Activated B cell treated with CpG ODN at 0.5 μM for 24 hours (primary cell): ENCODE data around the gene PLP1. TPM values are rescaled to one million over a fixed set of nuclear protein-coding genes. Genes with fewer than 3 reads are reported as not detected.
"Not testable (repeated sequence)": the region's sequence is repeated elsewhere in the genome, so short reads cannot be mapped to it uniquely, and the experiment has no call there.

ENCODE experiments used
- ATAC-seq: fragments of 200-7000 bp; cut with Tn5 transposase; one replicate; pipeline ENCODE4 v1.10.0; 2021; ENCODE audit warnings: low read depth, mild to moderate bottlenecking, moderate library complexity
- CTCF ChIA-PET: fragments of 350-600 bp; sonication (Branson Sonifier 250); formaldehyde crosslinking; loops from one replicate; lab custom pipeline; 2021; ENCODE audit warnings: antibody characterized with exemption; lab: Charles Lee
- POLR2A ChIA-PET: fragments of 350-600 bp; sonication (Branson Sonifier 250); formaldehyde crosslinking; loops from one replicate; lab custom pipeline; 2021; ENCODE audit warnings: antibody characterized with exemption; lab: Charles Lee
- DNase-seq: peaks from one replicate; pipeline ENCODE4 v3.0.0; 2022
- H3K27ac Mint-ChIP-seq: one replicate; pipeline ENCODE4 v1.8.0; 2020; ENCODE audit warnings: mixed read lengths
- H3K27me3 Mint-ChIP-seq: one replicate; pipeline ENCODE4 v1.8.0; 2021; ENCODE audit warnings: mixed read lengths
- H3K36me3 Mint-ChIP-seq: one replicate; pipeline ENCODE4 v1.8.0; 2021; ENCODE audit warnings: low read depth, mixed read lengths
- H3K4me1 Mint-ChIP-seq: one replicate; pipeline ENCODE4 v1.8.0; 2021; ENCODE audit warnings: mixed read lengths
- H3K4me3 Mint-ChIP-seq: one replicate; pipeline ENCODE4 v1.8.0; 2020; ENCODE audit warnings: mild to moderate bottlenecking, mixed read lengths
- H3K9me3 Mint-ChIP-seq: one replicate; pipeline ENCODE4 v1.8.0; 2020; ENCODE audit warnings: mixed read lengths
- intact Hi-C: fragments of 100-400 bp; cut with micrococcal nuclease; formaldehyde crosslinking; loops from one replicate; pipeline ENCODE4 v1.15.1; 2024
- total RNA-seq: library from RNA; stranded (reverse); gene quantifications from 2 replicates; pipeline ENCODE4 v1.2.3, GENCODE V29; 2022
- TF ChIP-seq, protein P1 (sequence below): fragments of 200-600 bp; IDR thresholded peaks from one replicate; pipeline ENCODE4 v1.8.0; 2022; ENCODE audit warnings: antibody characterized with exemption, mild to moderate bottlenecking

PLP1 gene
- total RNA-seq, 1 donor from 2014 or later: not detected

DNA sequence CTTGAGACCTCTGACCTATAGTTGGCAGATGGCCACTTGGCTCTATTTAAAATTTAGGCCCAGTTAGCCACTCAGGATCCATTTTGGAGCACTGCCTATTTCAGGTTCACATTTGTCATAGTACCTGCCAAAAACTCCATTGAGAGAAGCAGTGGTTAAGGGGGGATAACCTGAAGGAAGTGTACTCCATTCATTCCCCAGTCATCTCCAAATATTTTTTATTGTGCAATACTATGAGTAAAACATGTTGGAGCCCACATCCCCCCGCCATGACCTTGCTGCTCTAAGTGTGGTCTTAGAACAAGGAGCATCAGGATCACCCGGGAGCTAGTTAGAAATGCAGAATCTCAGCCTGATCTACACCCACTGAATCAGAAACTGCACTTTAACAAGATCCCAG lies 21.1 kb downstream of the PLP1 start:
- H3K27me3 Mint-ChIP-seq: no peaks in the 10 kb centered on the region
- POLR2A ChIA-PET: no interaction called here
- intact Hi-C loops: no loop called here

DNA sequence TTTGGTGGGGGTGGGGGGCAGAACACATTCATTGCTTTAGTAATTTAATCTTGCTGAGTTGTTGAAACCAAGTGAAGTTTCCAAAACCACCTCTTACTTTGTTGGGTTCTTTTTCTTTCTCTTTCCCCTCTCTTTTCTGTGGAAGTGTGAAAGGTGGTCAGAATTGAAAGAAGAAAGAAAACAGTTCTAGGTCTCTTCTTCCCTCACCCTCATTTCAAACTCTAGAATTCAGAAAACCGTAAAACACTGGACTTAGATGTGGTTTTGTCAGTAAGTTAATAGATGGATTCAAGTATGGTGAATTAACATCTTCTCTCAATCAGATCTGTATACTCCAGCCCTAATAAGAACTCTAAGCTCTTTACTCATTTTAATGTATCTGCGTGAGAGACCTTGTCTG lies 23.7 kb downstream of the PLP1 start:
- Mint-ChIP-seq H3K27me3 (no peaks in the 10 kb centered on the region), H3K4me3 (no peak overlapping the region), H3K9me3 (no peaks in the 10 kb centered on the region), H3K4me1 (no peaks in the 10 kb centered on the region), H3K27ac (no peak overlapping the region), H3K36me3 (no peaks in the 10 kb centered on the region)
- ATAC-seq (no peak), DNase-seq (no peak)
- TF ChIP-seq, protein P1, sequence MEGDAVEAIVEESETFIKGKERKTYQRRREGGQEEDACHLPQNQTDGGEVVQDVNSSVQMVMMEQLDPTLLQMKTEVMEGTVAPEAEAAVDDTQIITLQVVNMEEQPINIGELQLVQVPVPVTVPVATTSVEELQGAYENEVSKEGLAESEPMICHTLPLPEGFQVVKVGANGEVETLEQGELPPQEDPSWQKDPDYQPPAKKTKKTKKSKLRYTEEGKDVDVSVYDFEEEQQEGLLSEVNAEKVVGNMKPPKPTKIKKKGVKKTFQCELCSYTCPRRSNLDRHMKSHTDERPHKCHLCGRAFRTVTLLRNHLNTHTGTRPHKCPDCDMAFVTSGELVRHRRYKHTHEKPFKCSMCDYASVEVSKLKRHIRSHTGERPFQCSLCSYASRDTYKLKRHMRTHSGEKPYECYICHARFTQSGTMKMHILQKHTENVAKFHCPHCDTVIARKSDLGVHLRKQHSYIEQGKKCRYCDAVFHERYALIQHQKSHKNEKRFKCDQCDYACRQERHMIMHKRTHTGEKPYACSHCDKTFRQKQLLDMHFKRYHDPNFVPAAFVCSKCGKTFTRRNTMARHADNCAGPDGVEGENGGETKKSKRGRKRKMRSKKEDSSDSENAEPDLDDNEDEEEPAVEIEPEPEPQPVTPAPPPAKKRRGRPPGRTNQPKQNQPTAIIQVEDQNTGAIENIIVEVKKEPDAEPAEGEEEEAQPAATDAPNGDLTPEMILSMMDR: no peak
- intact Hi-C loops: no loop called here
- POLR2A ChIA-PET: no interaction called here
- CTCF ChIA-PET: no interaction called here

More for the DNA sequence above, 21.1 kb downstream of the PLP1 start:
- Mint-ChIP-seq H3K4me1 (no peaks in the 10 kb centered on the region), H3K36me3 (no peaks in the 10 kb centered on the region), H3K27ac (no peak overlapping the region), H3K4me3 (no peak overlapping the region), H3K9me3 (no peaks in the 10 kb centered on the region)
- CTCF ChIA-PET: no interaction called here
- DNase-seq (no peak), ATAC-seq (no peak)
- TF ChIP-seq, protein P1: no peak

DNA sequence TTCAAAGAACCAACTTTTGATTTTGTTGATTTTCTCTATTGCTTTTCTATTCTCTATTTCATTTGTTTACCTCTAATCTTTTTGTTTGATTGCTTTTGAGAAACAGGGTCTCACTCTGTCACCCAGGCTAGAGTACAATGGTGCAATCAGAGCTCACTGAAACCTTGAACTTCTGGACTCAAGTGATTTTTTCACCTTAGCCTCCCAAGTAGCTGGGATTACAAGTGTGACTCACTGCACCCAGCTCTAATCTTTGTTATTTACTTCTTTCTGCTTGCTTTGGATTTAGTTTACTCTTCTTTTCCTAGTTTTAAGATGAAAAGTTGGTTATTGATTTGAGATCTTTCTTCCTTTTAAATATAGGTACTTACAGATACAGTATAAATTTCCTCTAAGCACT lies 29.2 kb downstream of the PLP1 start:
- Mint-ChIP-seq H3K36me3 (no peaks in the 10 kb centered on the region), H3K4me1 (no peaks in the 10 kb centered on the region), H3K9me3 (no peaks in the 10 kb centered on the region), H3K4me3 (no peak overlapping the region), H3K27me3 (no peaks in the 10 kb centered on the region), H3K27ac (no peak overlapping the region)
- no peak for ATAC-seq
- intact Hi-C loops: no loop called here
- ChIA-PET CTCF (interaction anchor here (0.6 kb wide), 1 partner anchor 48 kb away, joined by 5 read pairs; no protein-coding TSS in a partner anchor), POLR2A (no interaction called here)
- DNase-seq: no peak
- TF ChIP-seq, protein P1: no peak

DNA sequence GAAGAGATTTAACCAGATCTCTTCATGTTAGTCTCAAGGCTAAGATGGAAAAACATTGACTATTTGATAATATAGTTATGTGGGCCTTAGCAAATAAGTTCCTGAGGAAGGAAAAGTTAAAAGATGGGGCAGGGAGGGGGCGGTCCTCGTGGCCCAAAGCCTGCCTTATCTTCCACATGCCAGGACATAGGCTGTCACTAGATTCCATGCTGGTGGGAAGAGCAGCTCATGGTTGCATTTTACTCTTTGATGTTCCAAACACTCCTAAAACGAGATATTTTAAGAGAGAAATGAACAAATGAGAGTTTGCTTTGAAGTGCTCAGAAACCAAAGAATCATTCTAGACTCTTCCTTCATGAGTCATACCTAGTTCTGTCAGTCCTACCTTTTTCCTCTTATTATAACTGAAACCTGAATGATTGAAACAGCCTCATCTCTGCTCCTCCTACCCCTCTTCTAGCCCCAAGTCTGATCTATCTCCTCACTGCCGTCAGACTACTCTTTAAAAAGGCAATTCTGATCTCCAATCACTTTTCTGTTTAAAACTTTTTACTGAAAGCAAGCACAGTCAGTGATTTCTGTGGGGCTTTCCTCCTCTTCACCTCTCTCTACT lies 30.3 kb downstream of the PLP1 start:
- H3K4me3 Mint-ChIP-seq: no peak overlapping the region

DNA sequence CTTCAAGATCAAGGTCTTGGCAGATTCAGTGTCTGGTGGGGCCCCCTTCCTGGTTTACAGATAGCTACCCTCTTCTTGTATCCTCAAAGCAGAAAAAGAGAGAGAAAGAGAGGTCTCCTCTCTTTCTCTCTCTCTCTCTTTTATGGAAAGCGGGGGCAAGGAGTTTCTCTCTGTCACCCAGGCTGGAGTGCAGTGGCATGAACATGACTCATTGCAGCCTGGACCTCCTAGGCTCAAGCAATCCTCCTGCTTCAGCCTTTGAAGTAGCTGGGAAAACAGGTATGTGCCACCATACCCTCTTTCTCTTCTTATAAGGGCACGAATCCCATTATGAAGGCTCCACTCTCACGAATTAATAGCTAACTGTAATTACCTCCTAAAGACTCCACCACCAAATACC lies 35.2 kb downstream of the PLP1 start:
- intact Hi-C loops: no loop called here
- Mint-ChIP-seq H3K27ac (no peak overlapping the region), H3K4me3 (no peak overlapping the region), H3K9me3 (no peaks in the 10 kb centered on the region), H3K4me1 (peaks cover 2% of the 10 kb centered on the region), H3K36me3 (no peaks in the 10 kb centered on the region), H3K27me3 (no peaks in the 10 kb centered on the region)
- ATAC-seq: no peak
- ChIA-PET POLR2A (no interaction called here), CTCF (no interaction called here)
- DNase-seq: no peak
- TF ChIP-seq, protein P1: no peak

More for the DNA sequence above, 30.3 kb downstream of the PLP1 start:
- Mint-ChIP-seq H3K4me1 (no peaks in the 10 kb centered on the region), H3K27me3 (no peaks in the 10 kb centered on the region), H3K27ac (no peak overlapping the region), H3K9me3 (no peaks in the 10 kb centered on the region), H3K36me3 (no peaks in the 10 kb centered on the region)
- ATAC-seq (no peak), DNase-seq (no peak)
- ChIA-PET CTCF (no interaction called here), POLR2A (no interaction called here)
- intact Hi-C loops: no loop called here
- TF ChIP-seq, protein P1: no peak

DNA sequence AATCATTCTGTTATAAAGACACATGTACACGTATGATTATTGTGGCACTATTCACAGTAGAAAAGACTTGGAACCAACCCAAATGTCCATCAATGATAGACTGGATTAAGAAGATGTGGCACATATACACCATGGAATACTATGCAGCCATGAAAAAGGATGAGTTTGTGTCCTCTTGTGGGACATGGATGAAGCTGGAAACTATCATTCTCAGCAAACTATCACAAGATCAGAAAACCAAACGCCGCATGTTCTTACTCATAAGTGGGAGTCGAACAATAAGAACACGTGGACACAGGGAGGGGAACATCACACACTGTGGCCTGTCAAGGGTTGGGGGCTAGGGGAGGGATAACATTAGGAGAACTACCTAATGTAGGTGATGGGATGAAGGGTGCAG lies 40.5 kb downstream of the PLP1 start:
- POLR2A ChIA-PET, H3K4me3 Mint-ChIP-seq, ATAC-seq, H3K9me3 Mint-ChIP-seq, H3K4me1 Mint-ChIP-seq, H3K27ac Mint-ChIP-seq, H3K36me3 Mint-ChIP-seq, H3K27me3 Mint-ChIP-seq, DNase-seq: not testable (repeated sequence)
- intact Hi-C loops: loop anchor here (1.0 kb wide), 3 partner anchors 106 to 284 kb away; no protein-coding TSS in a partner anchor
- CTCF ChIA-PET: interaction anchor here (0.6 to 1.9 kb wide), 2 partner anchors 106 to 284 kb away, joined by 3 to 8 read pairs; partner anchors contain the start of gene TMEM31
